WTC11 (cell line): ENCODE results near the gene EEF1AKMT1. TPM values are rescaled to one million over a fixed set of nuclear protein-coding genes. Genes with fewer than 3 reads are reported as not detected.

Source experiments
- ATAC-seq: fragments of 200-7000 bp; cut with Tn5 transposase; 2 replicates; pipeline ENCODE4 v1.10.0; 2021; ENCODE audit warnings: mild to moderate bottlenecking, moderate library complexity
- CTCF ChIA-PET: fragments of 300-600 bp; sonication (Branson Sonifier 250); formaldehyde crosslinking; loops from one replicate; lab custom pipeline; 2021; ENCODE audit warnings: antibody characterized with exemption; lab: Charles Lee
- POLR2A ChIA-PET: fragments of 350-600 bp; sonication (Branson Sonifier 250); formaldehyde crosslinking; loops from one replicate; lab custom pipeline; 2021; ENCODE audit warnings: antibody characterized with exemption; lab: Charles Lee
- DNase-seq: peaks from one replicate; pipeline ENCODE4 v3.0.0; 2021; ENCODE audit warnings: low spot score
- H3K27ac Mint-ChIP-seq: 2 replicates; pipeline ENCODE4 v1.8.0; 2021; ENCODE audit warnings: mixed read lengths
- H3K27me3 Mint-ChIP-seq: 2 replicates; pipeline ENCODE4 v1.8.0; 2021; ENCODE audit warnings: low read depth, mild to moderate bottlenecking, moderate library complexity, mixed read lengths
- H3K36me3 Mint-ChIP-seq: 2 replicates; pipeline ENCODE4 v1.8.0; 2021; ENCODE audit warnings: mixed read lengths
- H3K4me1 Mint-ChIP-seq: 2 replicates; pipeline ENCODE4 v1.8.0; 2022; ENCODE audit warnings: mixed read lengths
- H3K4me3 Mint-ChIP-seq: 2 replicates; pipeline ENCODE4 v1.8.0; 2021; ENCODE audit warnings: mild to moderate bottlenecking, moderate library complexity, mixed read lengths
- H3K9me3 Mint-ChIP-seq: 2 replicates; pipeline ENCODE4 v1.8.0; 2021; ENCODE audit warnings: mixed read lengths
- CREB1 ChIP-seq: sonication (generic); formaldehyde crosslinking; IDR thresholded peaks from 2 replicates; pipeline ENCODE4 v1.8.0; 2023; ENCODE audit warnings: mild to moderate bottlenecking, missing genetic modification reagents
- EMX1 ChIP-seq: fragments of 250-450 bp; sonication (Bioruptor Pico); IDR thresholded peaks from 2 replicates; pipeline ENCODE4 v1.8.0; 2021; ENCODE audit warnings: mild to moderate bottlenecking
- GRHL2 ChIP-seq: fragments of 250-450 bp; sonication (Bioruptor Pico); IDR thresholded peaks from 2 replicates; pipeline ENCODE4 v1.8.0; 2022; ENCODE audit warnings: mild to moderate bottlenecking, moderate library complexity; ENCODE audit not compliant: insufficient replicate concordance, severe bottlenecking
- IRF1 ChIP-seq: sonication (generic); formaldehyde crosslinking; IDR thresholded peaks from 2 replicates; pipeline ENCODE4 v1.8.0; 2023; ENCODE audit warnings: missing genetic modification reagents
- NR2C2 ChIP-seq: sonication (generic); formaldehyde crosslinking; IDR thresholded peaks from 2 replicates; pipeline ENCODE4 v1.8.0; 2022; ENCODE audit warnings: mild to moderate bottlenecking, missing genetic modification reagents
- SMAD3 ChIP-seq: sonication (generic); formaldehyde crosslinking; IDR thresholded peaks from 2 replicates; pipeline ENCODE4 v1.8.0; 2022; ENCODE audit warnings: missing genetic modification reagents, mild to moderate bottlenecking, borderline replicate concordance
- ZNF121 ChIP-seq: sonication (generic); formaldehyde crosslinking; IDR thresholded peaks from 2 replicates; pipeline ENCODE4 v1.8.0; 2023; ENCODE audit warnings: missing genetic modification reagents
- ZNF263 ChIP-seq: sonication (generic); formaldehyde crosslinking; IDR thresholded peaks from 2 replicates; pipeline ENCODE4 v1.8.1; 2022; ENCODE audit warnings: low read depth, mild to moderate bottlenecking, moderate library complexity, missing genetic modification reagents
- ZNF396 ChIP-seq: fragments of 250-450 bp; sonication (Bioruptor Pico); IDR thresholded peaks from 2 replicates; pipeline ENCODE4 v1.8.0; 2021; ENCODE audit warnings: mild to moderate bottlenecking, moderate library complexity, borderline replicate concordance
- total RNA-seq: library from RNA; stranded (reverse); gene quantifications from 3 replicates; pipeline ENCODE4 v1.2.3, GENCODE V29; 2021
- TF ChIP-seq, protein P1 (sequence below): sonication (generic); formaldehyde crosslinking; IDR thresholded peaks from 2 replicates; pipeline ENCODE4 v1.8.1; 2023; ENCODE audit warnings: mild to moderate bottlenecking, missing genetic modification reagents
- TF ChIP-seq, protein P2 (sequence below): sonication (generic); formaldehyde crosslinking; IDR thresholded peaks from 2 replicates; pipeline ENCODE4 v1.8.1; 2022; ENCODE audit warnings: mild to moderate bottlenecking, missing genetic modification reagents, moderate library complexity, borderline replicate concordance

Gene EEF1AKMT1
- total RNA-seq, 1 experiment from 2014 or later: 2.6 TPM

GRCh38 chr13:20798027-20798426 is 24.3 kb upstream of the EEF1AKMT1 start:
- Mint-ChIP-seq H3K36me3 (peaks cover 45% of the 10 kb centered on the region), H3K4me1 (no peaks in the 10 kb centered on the region), H3K9me3 (no peaks in the 10 kb centered on the region), H3K27me3 (no peaks in the 10 kb centered on the region), H3K27ac (no peak overlapping the region), H3K4me3 (no peak overlapping the region)
- DNase-seq (no peak), ATAC-seq (no peak)
- ChIA-PET POLR2A (no interaction called here), CTCF (no interaction called here)
- no peak for TF ChIP-seq IRF1 (CRISPR knock-in tag)
- TF ChIP-seq GRHL2 (CRISPR knock-in tag): no peak

DNA sequence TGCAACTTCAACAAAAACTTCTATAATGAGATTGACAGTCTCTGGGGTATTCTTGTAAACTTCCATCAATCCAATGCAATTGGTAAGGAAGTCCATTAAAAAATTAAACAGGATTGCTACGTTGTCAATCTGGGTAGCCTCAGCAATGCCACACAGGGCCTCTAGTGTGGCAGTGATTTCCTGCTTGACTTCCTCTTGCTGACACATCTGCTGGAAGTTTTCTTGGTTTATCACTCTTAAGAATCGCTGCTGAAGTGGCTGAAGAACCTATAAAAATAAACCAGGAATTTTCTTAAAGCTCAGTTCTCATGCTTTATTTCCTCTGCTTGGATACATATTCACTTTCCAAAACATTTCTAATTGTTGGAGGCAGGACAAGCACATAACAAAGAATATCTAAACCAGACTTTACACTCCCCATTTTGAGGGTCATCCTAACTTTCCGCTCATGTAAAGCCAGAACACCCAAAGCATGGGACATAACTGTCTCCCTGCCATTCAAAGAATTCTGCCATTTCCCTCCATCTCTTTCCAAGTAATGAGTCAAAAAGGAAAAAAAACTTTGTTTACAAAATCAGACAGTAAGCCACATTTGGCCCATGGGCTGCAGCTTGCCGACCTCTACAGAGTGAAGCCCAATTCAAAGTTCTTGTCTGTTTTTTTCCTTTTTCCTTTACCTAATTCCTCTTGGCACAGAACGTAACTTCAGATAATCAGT is 23.2 kb upstream of the EEF1AKMT1 start:
- Mint-ChIP-seq H3K4me3 (no peak overlapping the region), H3K27ac (no peak overlapping the region), H3K27me3 (no peaks in the 10 kb centered on the region), H3K36me3 (peaks cover 45% of the 10 kb centered on the region), H3K9me3 (no peaks in the 10 kb centered on the region)
- no peak for ATAC-seq
- DNase-seq: no peak
- TF ChIP-seq ZNF396 (no peak), SMAD3 (CRISPR knock-in tag) (no peak)
- TF ChIP-seq, all 79 proteins: peak for 0
- ChIA-PET POLR2A (no interaction called here), CTCF (interaction anchor here (0.9 kb wide), 1 partner anchor 32 kb away, joined by 3 read pairs; no protein-coding TSS in a partner anchor)
- no peaks in the 10 kb centered on the region for H3K4me1 Mint-ChIP-seq

DNA sequence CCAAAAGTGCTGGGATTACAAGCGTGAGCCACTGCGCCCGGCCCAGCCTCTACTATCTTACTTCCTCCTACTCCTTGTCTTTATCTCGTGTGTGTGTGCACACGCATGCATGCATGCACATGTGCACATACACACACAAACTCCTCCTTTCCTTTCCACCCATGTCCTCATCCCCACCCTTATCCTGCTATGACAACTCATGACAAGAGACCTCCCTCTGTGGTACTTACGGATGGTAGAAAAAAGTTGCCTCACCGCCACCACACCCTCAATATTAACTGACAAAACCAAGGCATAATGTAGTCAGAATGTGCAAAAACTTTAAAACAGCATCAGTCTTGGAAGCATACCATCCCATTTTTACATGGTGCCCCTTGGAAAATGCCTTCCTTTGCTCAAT is 15.9 kb upstream of the EEF1AKMT1 start:
- no peak overlapping the region for H3K27ac Mint-ChIP-seq
- peaks cover 46% of the 10 kb centered on the region for H3K36me3 Mint-ChIP-seq
- no peaks in the 10 kb centered on the region for H3K27me3 Mint-ChIP-seq
- H3K4me3 Mint-ChIP-seq: no peak overlapping the region
- POLR2A ChIA-PET: no interaction called here
- CTCF ChIA-PET: no interaction called here
- DNase-seq: no peak
- TF ChIP-seq, protein P1, sequence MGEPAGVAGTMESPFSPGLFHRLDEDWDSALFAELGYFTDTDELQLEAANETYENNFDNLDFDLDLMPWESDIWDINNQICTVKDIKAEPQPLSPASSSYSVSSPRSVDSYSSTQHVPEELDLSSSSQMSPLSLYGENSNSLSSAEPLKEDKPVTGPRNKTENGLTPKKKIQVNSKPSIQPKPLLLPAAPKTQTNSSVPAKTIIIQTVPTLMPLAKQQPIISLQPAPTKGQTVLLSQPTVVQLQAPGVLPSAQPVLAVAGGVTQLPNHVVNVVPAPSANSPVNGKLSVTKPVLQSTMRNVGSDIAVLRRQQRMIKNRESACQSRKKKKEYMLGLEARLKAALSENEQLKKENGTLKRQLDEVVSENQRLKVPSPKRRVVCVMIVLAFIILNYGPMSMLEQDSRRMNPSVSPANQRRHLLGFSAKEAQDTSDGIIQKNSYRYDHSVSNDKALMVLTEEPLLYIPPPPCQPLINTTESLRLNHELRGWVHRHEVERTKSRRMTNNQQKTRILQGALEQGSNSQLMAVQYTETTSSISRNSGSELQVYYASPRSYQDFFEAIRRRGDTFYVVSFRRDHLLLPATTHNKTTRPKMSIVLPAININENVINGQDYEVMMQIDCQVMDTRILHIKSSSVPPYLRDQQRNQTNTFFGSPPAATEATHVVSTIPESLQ (CRISPR knock-in tag): no peak
- TF ChIP-seq ZNF263 (no peak), NR2C2 (CRISPR knock-in tag) (no peak), CREB1 (CRISPR knock-in tag) (no peak)
- TF ChIP-seq, protein P2, sequence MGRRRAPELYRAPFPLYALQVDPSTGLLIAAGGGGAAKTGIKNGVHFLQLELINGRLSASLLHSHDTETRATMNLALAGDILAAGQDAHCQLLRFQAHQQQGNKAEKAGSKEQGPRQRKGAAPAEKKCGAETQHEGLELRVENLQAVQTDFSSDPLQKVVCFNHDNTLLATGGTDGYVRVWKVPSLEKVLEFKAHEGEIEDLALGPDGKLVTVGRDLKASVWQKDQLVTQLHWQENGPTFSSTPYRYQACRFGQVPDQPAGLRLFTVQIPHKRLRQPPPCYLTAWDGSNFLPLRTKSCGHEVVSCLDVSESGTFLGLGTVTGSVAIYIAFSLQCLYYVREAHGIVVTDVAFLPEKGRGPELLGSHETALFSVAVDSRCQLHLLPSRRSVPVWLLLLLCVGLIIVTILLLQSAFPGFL: no peak
- H3K9me3 Mint-ChIP-seq: no peaks in the 10 kb centered on the region
- H3K4me1 Mint-ChIP-seq: no peaks in the 10 kb centered on the region
- no peak for ATAC-seq

GRCh38 chr13:20788312-20788711 is 14.6 kb upstream of the EEF1AKMT1 start:
- Mint-ChIP-seq H3K9me3 (no peaks in the 10 kb centered on the region), H3K27me3 (no peaks in the 10 kb centered on the region), H3K36me3 (peaks cover 48% of the 10 kb centered on the region), H3K4me3 (no peak overlapping the region), H3K27ac (no peak overlapping the region), H3K4me1 (no peaks in the 10 kb centered on the region)
- DNase-seq: no peak
- ChIA-PET POLR2A (interaction anchor here (0.7 kb wide), 1 partner anchor 13 kb away, joined by 3 read pairs; no protein-coding TSS in a partner anchor), CTCF (interaction anchor here (0.7 to 2.7 kb wide), 3 partner anchors 40 to 137 kb away, joined by 3 to 11 read pairs (median 5); no protein-coding TSS in a partner anchor)
- TF ChIP-seq ZNF121 (CRISPR knock-in tag): no peak
- no peak for ATAC-seq

GRCh38 chr13:20787180-20787579 is 13.4 kb upstream of the EEF1AKMT1 start:
- Mint-ChIP-seq H3K27me3 (no peaks in the 10 kb centered on the region), H3K9me3 (no peaks in the 10 kb centered on the region), H3K4me3 (no peak overlapping the region), H3K36me3 (peaks cover 49% of the 10 kb centered on the region), H3K4me1 (no peaks in the 10 kb centered on the region), H3K27ac (no peak overlapping the region)
- POLR2A ChIA-PET: no interaction called here
- ATAC-seq (no peak), DNase-seq (no peak)
- no peak for TF ChIP-seq SMAD3 (CRISPR knock-in tag)
- no peak for TF ChIP-seq EMX1 (CRISPR knock-in tag)
- CTCF ChIA-PET: interaction anchor here (0.5 to 2.7 kb wide), 2 partner anchors 20 to 41 kb away, joined by 6 to 11 read pairs; no protein-coding TSS in a partner anchor
